GM13976 (cell line): ENCODE results near the gene CPSF4.

Experiments
- DNase-seq: peaks from one replicate; pipeline ENCODE4 v3.0.0; 2012; ENCODE audit warnings: low spot score
- CTCF ChIP-seq: IDR thresholded peaks from 2 replicates; pipeline ENCODE4 v1.5.1; 2012; ENCODE audit warnings: borderline replicate concordance, mild to moderate bottlenecking; ENCODE audit not compliant: insufficient read depth; ENCODE audit errors: extremely low read depth, missing control alignments, control extremely low read depth
- in situ Hi-C: fragments of 300-500 bp; cut with MboI; formaldehyde crosslinking; loops from one replicate; pipeline ENCODE4 v1.12.0; 2022; ENCODE audit warnings: low sequenced_read_pairs, mixed read lengths, inconsistent platforms; ENCODE audit not compliant: unreplicated experiment

CPSF4 gene

GRCh38 chr7:99472561-99473314 lies 34.0 kb downstream of the CPSF4 start, which contains the start of gene ZNF789:
TSS of gene ZNF789 (plus strand) at chr7:99472890. CDS start at chr7:99476457, 3,567 bp downstream.
- TF ChIP-seq CTCF, result no peak
- peak; percentile 99 for DNase-seq
- in situ Hi-C loops, result no loop called here

DNA sequence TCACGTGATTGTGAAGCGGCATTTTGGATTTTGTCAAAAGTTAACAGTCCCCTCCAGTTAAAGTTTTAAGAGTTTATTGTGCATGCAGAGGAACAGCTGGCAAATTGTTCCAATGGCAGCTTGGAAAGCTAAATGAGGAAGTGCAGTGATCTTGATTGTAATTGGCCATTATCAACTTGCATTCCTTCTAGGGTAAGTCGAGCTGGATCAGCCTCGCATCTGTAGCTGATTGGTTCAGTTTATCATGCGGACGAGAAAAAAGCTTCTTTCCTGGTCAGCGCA lies 34.5 kb downstream of the CPSF4 start:
- DNase-seq, result peak; percentile 84
- in situ Hi-C loops, result no loop called here
- TF ChIP-seq CTCF, result no peak

DNA sequence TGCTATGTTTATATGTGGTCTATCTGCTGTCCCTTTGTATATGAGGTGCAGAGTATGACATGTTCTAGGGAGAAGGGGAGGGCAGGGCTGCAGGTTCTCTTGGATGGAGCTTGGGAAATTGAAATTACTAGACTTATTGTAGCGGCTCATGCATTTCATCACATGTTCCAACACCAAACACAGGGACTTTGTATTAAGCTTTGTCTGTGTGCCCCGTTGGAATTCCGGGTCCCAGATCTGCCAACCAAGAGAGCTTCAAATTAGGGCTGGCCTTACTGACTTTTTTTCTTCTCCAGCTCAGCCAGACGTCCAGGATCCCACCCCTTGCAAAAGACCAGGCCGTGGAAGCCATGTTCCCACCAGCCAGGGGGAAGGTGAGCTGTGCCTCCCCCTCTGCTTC lies 37.4 kb downstream of the CPSF4 start:
- in situ Hi-C loops, result no loop called here
- no peak for TF ChIP-seq CTCF
- no peak for DNase-seq

- DNase-seq, result no peak
- TF ChIP-seq CTCF, result no peak
- in situ Hi-C loops, result no loop called here
These were observed 40.0 kb downstream of the CPSF4 start for GRCh38 chr7:99478464-99479440.

- no peak for DNase-seq
- in situ Hi-C loops, result no loop called here
- no peak for TF ChIP-seq CTCF
These were observed 46.4 kb downstream of the CPSF4 start for GRCh38 chr7:99485094-99485493.

- no peak for TF ChIP-seq CTCF
- in situ Hi-C loops, result no loop called here
- no peak for DNase-seq
These were observed 50.5 kb downstream of the CPSF4 start for GRCh38 chr7:99489235-99489634.
